Nephron progenitor cell (in vitro differentiated cells): ENCODE results near the gene DDX1.

Experiments
- DNase-seq: peaks from one replicate; pipeline ENCODE4 v3.0.0; 2021
- H3K27ac Mint-ChIP-seq: 2 replicates; pipeline ENCODE4 v1.8.0; 2021; ENCODE audit warnings: mild to moderate bottlenecking, moderate library complexity, mixed read lengths
- H3K27me3 Mint-ChIP-seq: 2 replicates; pipeline ENCODE4 v1.8.0; 2021; ENCODE audit warnings: mild to moderate bottlenecking, low read depth, mixed read lengths; ENCODE audit not compliant: poor library complexity
- H3K36me3 Mint-ChIP-seq: 2 replicates; pipeline ENCODE4 v1.8.0; 2021; ENCODE audit warnings: low read depth, mixed read lengths
- H3K4me1 Mint-ChIP-seq: 2 replicates; pipeline ENCODE4 v1.8.0; 2021; ENCODE audit warnings: mixed read lengths
- H3K4me3 Mint-ChIP-seq: 2 replicates; pipeline ENCODE4 v1.8.0; 2021; ENCODE audit warnings: mild to moderate bottlenecking, moderate library complexity, mixed read lengths
- H3K9me3 Mint-ChIP-seq: 2 replicates; pipeline ENCODE4 v1.8.0; 2021; ENCODE audit warnings: mild to moderate bottlenecking, moderate library complexity, mixed read lengths
- CTCF ChIP-seq: fragments of 200-600 bp; sonication (generic); IDR thresholded peaks from 2 replicates; pipeline ENCODE4 v1.5.0; 2021; ENCODE audit warnings: antibody characterized with exemption

Gene DDX1

GRCh38 chr2:15565994-15566671 lies 25.5 kb upstream of the DDX1 start:
- TF ChIP-seq CTCF = no peak
- H3K4me3 Mint-ChIP-seq = no peak overlapping the region
- peaks cover 5% of the 10 kb centered on the region for H3K27me3 Mint-ChIP-seq
- H3K4me1 Mint-ChIP-seq = peaks cover 70% of the 10 kb centered on the region
- H3K9me3 Mint-ChIP-seq = peaks cover 7% of the 10 kb centered on the region
- peaks cover 4% of the 10 kb centered on the region for H3K36me3 Mint-ChIP-seq
- no peak overlapping the region for H3K27ac Mint-ChIP-seq
- DNase-seq = no peak

GRCh38 chr2:15566912-15567311 lies 24.8 kb upstream of the DDX1 start:
- H3K4me1 Mint-ChIP-seq = peaks cover 70% of the 10 kb centered on the region
- peaks cover 4% of the 10 kb centered on the region for H3K36me3 Mint-ChIP-seq
- no peak overlapping the region for H3K4me3 Mint-ChIP-seq
- peaks cover 5% of the 10 kb centered on the region for H3K27me3 Mint-ChIP-seq
- peaks cover 7% of the 10 kb centered on the region for H3K9me3 Mint-ChIP-seq
- no peak overlapping the region for H3K27ac Mint-ChIP-seq
- TF ChIP-seq CTCF = no peak
- DNase-seq = no peak

GRCh38 chr2:15568874-15569273 lies 22.8 kb upstream of the DDX1 start:
- no peak for DNase-seq
- Mint-ChIP-seq H3K4me1 (peaks cover 64% of the 10 kb centered on the region), H3K4me3 (no peak overlapping the region), H3K27me3 (peaks cover under 1% of the 10 kb centered on the region), H3K9me3 (peaks cover 7% of the 10 kb centered on the region), H3K27ac (peak overlapping the region; percentile 96), H3K36me3 (peaks cover 4% of the 10 kb centered on the region)
- no peak for TF ChIP-seq CTCF

GRCh38 chr2:15570104-15570503 lies 21.6 kb upstream of the DDX1 start:
- Mint-ChIP-seq H3K4me1 (peaks cover 63% of the 10 kb centered on the region), H3K27me3 (no peaks in the 10 kb centered on the region), H3K9me3 (peaks cover 7% of the 10 kb centered on the region), H3K36me3 (peaks cover 4% of the 10 kb centered on the region), H3K27ac (peak overlapping the region; percentile 96), H3K4me3 (peak overlapping the region; percentile 37)
- DNase-seq = peak; percentile 25
- TF ChIP-seq CTCF = no peak

- Mint-ChIP-seq H3K36me3 (peaks cover 4% of the 10 kb centered on the region), H3K9me3 (peaks cover 7% of the 10 kb centered on the region), H3K27ac (peak overlapping the region; percentile 96), H3K4me1 (peaks cover 73% of the 10 kb centered on the region), H3K27me3 (no peaks in the 10 kb centered on the region), H3K4me3 (peak overlapping the region; percentile 2)
- DNase-seq = no peak
- TF ChIP-seq CTCF = no peak
Measured at GRCh38 chr2:15571729-15572128, 19.9 kb upstream of the DDX1 start.

GRCh38 chr2:15577071-15577735 lies 14.5 kb upstream of the DDX1 start:
- TF ChIP-seq CTCF = peak; percentile 80
- Mint-ChIP-seq H3K36me3 (no peaks in the 10 kb centered on the region), H3K27me3 (no peaks in the 10 kb centered on the region), H3K27ac (no peak overlapping the region), H3K4me3 (no peak overlapping the region), H3K9me3 (peaks cover 6% of the 10 kb centered on the region), H3K4me1 (peaks cover 53% of the 10 kb centered on the region)
- peak; percentile 95 for DNase-seq
